GM12864 (cell line): ENCODE measurements around the gene NEMP1.

ENCODE experiments used
- DNase-seq: peaks from one replicate; pipeline ENCODE4 v3.0.0-alpha.2; 2011; ENCODE audit warnings: low read depth
- H3K4me3 ChIP-seq: 2 replicates; pipeline ENCODE4 v1.5.1; 2011; ENCODE audit warnings: mild to moderate bottlenecking, low read depth, low read length, control low read depth
- TF ChIP-seq, protein P1 (sequence below): IDR thresholded peaks from 2 replicates; pipeline ENCODE4 v1.5.1; 2011; ENCODE audit warnings: low read depth, mild to moderate bottlenecking, moderate library complexity, low read length, control low read depth, inconsistent platforms; ENCODE audit errors: missing control alignments

The NEMP1 gene

DNA sequence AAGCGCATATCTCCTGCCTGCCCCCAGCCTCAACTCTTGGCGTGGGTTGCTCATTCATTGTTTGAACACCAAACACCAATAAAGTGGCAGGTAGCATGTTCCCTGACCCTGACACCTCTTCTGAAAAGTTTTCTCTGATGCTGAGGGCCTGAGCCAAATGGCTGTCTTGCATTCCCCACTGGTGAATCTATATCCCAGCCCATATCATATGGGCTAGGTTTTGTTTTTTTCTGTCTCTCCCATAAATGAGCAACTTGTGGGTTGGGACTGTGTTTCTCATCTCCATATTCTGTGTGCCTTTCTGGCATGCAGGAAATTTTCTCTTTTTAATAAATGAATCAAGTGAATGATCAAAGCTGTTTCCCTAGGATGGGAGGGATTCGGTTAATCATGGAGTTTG, 33.7 kb downstream of the NEMP1 start:
- TF ChIP-seq, protein P1, sequence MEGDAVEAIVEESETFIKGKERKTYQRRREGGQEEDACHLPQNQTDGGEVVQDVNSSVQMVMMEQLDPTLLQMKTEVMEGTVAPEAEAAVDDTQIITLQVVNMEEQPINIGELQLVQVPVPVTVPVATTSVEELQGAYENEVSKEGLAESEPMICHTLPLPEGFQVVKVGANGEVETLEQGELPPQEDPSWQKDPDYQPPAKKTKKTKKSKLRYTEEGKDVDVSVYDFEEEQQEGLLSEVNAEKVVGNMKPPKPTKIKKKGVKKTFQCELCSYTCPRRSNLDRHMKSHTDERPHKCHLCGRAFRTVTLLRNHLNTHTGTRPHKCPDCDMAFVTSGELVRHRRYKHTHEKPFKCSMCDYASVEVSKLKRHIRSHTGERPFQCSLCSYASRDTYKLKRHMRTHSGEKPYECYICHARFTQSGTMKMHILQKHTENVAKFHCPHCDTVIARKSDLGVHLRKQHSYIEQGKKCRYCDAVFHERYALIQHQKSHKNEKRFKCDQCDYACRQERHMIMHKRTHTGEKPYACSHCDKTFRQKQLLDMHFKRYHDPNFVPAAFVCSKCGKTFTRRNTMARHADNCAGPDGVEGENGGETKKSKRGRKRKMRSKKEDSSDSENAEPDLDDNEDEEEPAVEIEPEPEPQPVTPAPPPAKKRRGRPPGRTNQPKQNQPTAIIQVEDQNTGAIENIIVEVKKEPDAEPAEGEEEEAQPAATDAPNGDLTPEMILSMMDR, result no peak
- no peak for DNase-seq
- H3K4me3 ChIP-seq, result no peak overlapping the region

DNA sequence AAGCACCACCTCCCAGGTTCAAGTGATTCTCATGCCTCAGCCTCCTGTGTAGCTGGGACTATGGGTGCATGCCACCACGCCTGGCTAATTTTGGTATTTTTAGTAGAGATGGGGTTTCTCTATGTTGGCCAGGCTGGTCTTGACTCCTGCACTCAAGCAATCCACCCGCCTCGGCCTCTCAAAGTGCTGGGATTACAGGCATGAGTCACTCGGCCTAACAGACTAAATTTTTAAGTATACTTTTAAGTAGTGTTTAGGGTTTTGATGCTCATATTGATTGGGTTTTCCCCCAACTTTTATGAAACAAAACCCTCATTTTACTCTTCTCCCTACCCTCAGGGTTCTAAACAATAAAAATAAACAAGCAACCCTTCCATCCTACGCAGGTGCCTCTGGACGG, 34.1 kb downstream of the NEMP1 start:
- TF ChIP-seq, protein P1, result no peak
- H3K4me3 ChIP-seq, result no peak overlapping the region
- no peak for DNase-seq

DNA sequence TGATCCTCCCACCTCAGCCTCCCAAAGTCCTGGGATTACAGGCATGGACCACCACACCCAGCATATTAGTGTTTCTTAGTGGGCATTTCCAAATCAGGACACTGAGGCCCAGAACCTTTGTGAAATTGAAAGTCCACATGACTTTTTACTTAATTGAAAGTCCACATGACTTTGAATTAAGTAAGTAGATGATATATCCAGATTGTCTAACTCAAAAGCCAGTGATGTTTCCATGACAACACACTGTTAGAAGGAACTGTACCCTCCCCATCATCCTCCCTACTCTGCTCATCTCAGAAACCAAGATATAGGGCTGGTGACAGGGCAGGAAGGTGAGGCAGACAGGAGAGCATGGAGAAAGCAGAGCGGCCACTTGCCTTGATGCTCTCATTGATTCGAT, 35.9 kb downstream of the NEMP1 start:
- H3K4me3 ChIP-seq, result no peak overlapping the region
- TF ChIP-seq, protein P1, result no peak
- no peak for DNase-seq

DNA sequence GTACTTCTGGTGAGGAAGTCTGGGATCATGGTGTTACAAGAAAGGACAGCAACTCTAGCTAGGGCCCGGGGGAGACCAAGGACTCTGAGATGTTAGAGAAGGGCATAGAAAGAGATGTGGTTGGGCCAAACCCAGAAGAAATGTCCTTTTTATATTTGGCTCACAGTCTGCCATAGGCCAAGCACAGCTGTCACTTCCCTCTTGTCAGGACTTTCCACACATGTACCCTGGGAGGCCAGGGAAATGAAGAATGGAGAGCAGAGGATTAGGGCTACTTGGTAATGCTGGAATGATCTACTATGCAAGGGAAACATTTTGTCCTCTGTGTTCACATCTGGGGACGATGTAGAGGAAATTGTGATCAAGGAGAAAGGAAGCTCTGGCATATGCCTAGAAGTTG, 37.8 kb downstream of the NEMP1 start:
- H3K4me3 ChIP-seq, result no peak overlapping the region
- DNase-seq, result no peak
- TF ChIP-seq, protein P1, result no peak

DNA sequence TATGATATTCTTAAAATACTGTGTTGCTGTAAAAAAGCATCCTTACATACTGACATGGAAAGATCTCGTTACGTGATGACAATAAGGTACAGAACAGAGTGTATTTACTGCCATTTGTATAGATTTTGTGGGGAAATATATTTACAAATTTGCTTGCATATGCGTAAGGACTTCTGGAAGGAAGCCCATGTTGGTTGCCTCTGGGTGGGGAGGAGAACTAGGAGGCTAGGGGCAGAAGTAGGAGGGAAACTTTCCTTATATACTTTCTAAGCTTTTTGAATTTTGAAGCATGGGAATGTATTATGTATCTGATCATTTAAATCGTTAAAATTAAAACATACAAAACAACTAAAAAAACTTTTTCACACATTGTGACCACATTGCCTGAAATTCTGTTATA, 38.4 kb downstream of the NEMP1 start:
- TF ChIP-seq, protein P1, result no peak
- no peak overlapping the region for H3K4me3 ChIP-seq
- DNase-seq, result no peak

DNA sequence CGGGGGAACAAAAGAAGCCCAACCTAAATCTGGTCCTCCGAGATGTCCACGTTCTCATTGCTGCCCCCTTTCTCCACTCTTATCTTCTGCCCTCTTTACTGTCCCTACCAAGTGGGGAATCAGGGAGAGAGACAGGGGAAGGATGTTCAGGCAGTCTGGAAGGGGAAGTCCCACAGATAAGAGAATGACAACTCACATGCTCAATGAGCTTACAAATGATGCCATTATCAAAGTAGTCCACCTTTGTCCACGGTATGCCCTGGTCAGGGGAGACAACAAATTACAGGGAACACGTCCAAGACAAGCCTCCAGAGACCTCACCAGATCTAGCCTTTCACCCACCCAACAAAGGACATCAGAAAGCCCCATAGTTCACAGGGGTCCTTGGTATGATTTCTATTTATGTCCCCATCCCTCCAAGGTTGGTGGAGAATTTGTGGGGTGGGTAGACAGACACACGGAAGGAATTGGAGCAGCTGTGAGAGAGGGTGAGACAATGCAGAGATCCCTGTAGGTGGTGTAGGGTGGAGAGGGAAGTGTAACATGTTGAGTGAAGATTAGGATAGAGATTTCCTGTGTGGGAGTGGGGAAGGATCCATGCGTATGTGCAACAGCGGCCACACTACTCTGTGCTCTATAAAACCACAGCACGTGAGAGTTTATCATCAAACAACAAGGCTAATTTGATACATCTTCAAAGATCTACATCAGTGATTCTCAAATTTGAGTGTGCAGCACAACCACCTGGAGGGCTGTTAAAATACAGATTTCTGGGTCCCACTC, 39.4 kb downstream of the NEMP1 start:
- no peak overlapping the region for H3K4me3 ChIP-seq
- TF ChIP-seq, protein P1, result no peak
- DNase-seq, result no peak

DNA sequence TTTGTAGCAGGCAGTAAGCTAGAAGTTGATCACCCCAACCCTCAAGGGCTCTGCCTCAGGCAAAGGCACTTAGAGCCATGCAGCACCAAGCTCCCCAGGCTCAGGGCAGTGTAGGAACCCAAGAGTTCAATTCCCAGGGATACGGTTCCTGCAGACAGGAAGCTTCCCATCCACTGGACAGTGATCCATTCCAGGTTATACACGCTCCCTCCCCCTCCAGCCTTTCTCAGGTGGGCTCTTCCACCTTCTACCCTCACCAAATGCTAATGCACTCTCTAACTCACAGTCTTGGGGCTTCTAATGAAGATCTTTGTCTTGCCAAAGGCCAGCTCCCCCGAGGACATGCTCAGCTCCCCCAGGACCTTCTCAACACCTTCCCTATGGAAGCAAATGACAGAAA, 41.3 kb downstream of the NEMP1 start:
- TF ChIP-seq, protein P1, result no peak
- no peak for DNase-seq
- H3K4me3 ChIP-seq, result no peak overlapping the region
